DMS153 (cell line): ENCODE measurements around the gene RGS14.

Experiments used
- DNase-seq: peaks from one replicate; lab custom pipeline; 2025; lab: John Stamatoyannopoulos, UW

RGS14 gene

GRCh38 chr5:177378884-177379883, 21.5 kb downstream of the RGS14 start:
- peak; percentile 7 for DNase-seq

GRCh38 chr5:177380805-177381126, 23.0 kb downstream of the RGS14 start:
- DNase-seq = no peak

- DNase-seq = no peak
Observed at GRCh38 chr5:177382423-177383029, 24.8 kb downstream of the RGS14 start.

- no peak for DNase-seq
Observed at GRCh38 chr5:177383181-177383580, 25.5 kb downstream of the RGS14 start.

GRCh38 chr5:177384134-177384533, 26.4 kb downstream of the RGS14 start, which contains the start of gene SLC34A1:
TSS of gene SLC34A1 (plus strand) at chr5:177384434. CDS start at chr5:177385742, 1,308 bp downstream.
- DNase-seq = no peak

- DNase-seq = no peak
Observed at GRCh38 chr5:177385720-177386119, 28.0 kb downstream of the RGS14 start.

GRCh38 chr5:177386542-177386941, 28.8 kb downstream of the RGS14 start:
- no peak for DNase-seq

GRCh38 chr5:177387405-177387804, 29.7 kb downstream of the RGS14 start:
- DNase-seq = no peak

GRCh38 chr5:177388521-177389052, 30.9 kb downstream of the RGS14 start:
- DNase-seq = no peak

GRCh38 chr5:177389241-177390169, 31.8 kb downstream of the RGS14 start:
- no peak for DNase-seq

- peak; percentile 58 for DNase-seq
Observed at GRCh38 chr5:177390363-177391300, 32.9 kb downstream of the RGS14 start.

- no peak for DNase-seq
Observed at GRCh38 chr5:177392765-177393164, 35.0 kb downstream of the RGS14 start.

GRCh38 chr5:177393206-177393765, 35.6 kb downstream of the RGS14 start:
- DNase-seq = no peak

GRCh38 chr5:177393990-177394389, 36.3 kb downstream of the RGS14 start:
- no peak for DNase-seq

- DNase-seq = no peak
Observed at GRCh38 chr5:177396078-177396477, 38.4 kb downstream of the RGS14 start.

GRCh38 chr5:177396807-177397206, 39.1 kb downstream of the RGS14 start:
- DNase-seq = no peak

- DNase-seq = no peak
Observed at GRCh38 chr5:177397875-177398390, 40.2 kb downstream of the RGS14 start.

- no peak for DNase-seq
Observed at GRCh38 chr5:177399997-177400868, 42.5 kb downstream of the RGS14 start, which contains the start of gene PFN3. TSS of gene PFN3 (minus strand) at chr5:177400661. CDS start at chr5:177400576, 85 bp downstream.
